Choroid plexus epithelial cell (primary cell): ENCODE data around the gene ABHD2.

Experiments used
- DNase-seq: peaks from one replicate; pipeline ENCODE4 v3.0.0-alpha.2; 2010; ENCODE audit warnings: low read depth
- H3K4me3 ChIP-seq: 2 replicates; pipeline ENCODE4 v1.5.1; 2011; ENCODE audit warnings: low read depth, mild to moderate bottlenecking, control low read depth, low read length, moderate library complexity
- TF ChIP-seq, protein P1 (sequence below): conservative IDR thresholded peaks from 2 replicates; pipeline ENCODE4 v1.5.1; 2011; ENCODE audit warnings: low read depth, mild to moderate bottlenecking, control low read depth, inconsistent platforms, low read length, moderate library complexity

Gene ABHD2

GRCh38 chr15:89171136-89172072, 83.1 kb downstream of the ABHD2 start:
- no peak overlapping the region for H3K4me3 ChIP-seq
- DNase-seq, result peak; percentile 66
- TF ChIP-seq, protein P1, sequence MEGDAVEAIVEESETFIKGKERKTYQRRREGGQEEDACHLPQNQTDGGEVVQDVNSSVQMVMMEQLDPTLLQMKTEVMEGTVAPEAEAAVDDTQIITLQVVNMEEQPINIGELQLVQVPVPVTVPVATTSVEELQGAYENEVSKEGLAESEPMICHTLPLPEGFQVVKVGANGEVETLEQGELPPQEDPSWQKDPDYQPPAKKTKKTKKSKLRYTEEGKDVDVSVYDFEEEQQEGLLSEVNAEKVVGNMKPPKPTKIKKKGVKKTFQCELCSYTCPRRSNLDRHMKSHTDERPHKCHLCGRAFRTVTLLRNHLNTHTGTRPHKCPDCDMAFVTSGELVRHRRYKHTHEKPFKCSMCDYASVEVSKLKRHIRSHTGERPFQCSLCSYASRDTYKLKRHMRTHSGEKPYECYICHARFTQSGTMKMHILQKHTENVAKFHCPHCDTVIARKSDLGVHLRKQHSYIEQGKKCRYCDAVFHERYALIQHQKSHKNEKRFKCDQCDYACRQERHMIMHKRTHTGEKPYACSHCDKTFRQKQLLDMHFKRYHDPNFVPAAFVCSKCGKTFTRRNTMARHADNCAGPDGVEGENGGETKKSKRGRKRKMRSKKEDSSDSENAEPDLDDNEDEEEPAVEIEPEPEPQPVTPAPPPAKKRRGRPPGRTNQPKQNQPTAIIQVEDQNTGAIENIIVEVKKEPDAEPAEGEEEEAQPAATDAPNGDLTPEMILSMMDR, result peak; percentile 87

GRCh38 chr15:89172921-89173320, 84.7 kb downstream of the ABHD2 start:
- TF ChIP-seq, protein P1, result no peak
- no peak overlapping the region for H3K4me3 ChIP-seq
- DNase-seq, result no peak

- H3K4me3 ChIP-seq, result no peak overlapping the region
- TF ChIP-seq, protein P1, result no peak
- no peak for DNase-seq
Measured at GRCh38 chr15:89174476-89174875, 86.2 kb downstream of the ABHD2 start.

DNA sequence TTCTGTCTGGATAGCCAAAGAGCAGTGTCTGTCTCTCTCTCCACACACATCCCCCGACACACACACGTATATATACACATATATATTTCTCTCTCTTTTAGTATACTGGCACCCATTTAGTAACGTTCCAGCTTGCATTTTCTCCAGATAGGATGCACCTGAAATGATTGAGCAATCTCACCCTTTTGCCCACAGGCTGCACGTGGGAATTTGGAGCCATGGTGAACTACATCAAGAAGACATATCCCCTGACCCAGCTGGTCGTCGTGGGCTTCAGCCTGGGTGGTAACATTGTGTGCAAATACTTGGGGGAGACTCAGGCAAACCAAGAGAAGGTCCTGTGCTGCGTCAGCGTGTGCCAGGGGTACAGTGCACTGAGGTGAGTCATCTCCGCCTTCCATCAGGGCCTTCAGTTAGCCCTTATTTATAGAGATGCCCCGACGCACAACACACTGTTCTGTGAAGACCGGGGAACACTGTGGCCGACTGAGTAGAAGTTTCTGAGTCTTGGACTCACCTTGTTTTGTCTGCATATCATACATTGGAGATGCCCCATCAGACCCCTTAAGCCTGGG, 87.4 kb downstream of the ABHD2 start:
- TF ChIP-seq, protein P1, result no peak
- no peak overlapping the region for H3K4me3 ChIP-seq
- DNase-seq, result no peak

- no peak overlapping the region for H3K4me3 ChIP-seq
- TF ChIP-seq, protein P1, result no peak
- DNase-seq, result no peak
Measured at GRCh38 chr15:89177116-89177515, 88.9 kb downstream of the ABHD2 start.

GRCh38 chr15:89177633-89178306, 89.5 kb downstream of the ABHD2 start:
- peak; percentile 91 for DNase-seq
- TF ChIP-seq, protein P1, result peak; percentile 93
- no peak overlapping the region for H3K4me3 ChIP-seq
